SK-N-SH (cell line): Measurements from ENCODE around the gene ECEL1. TPM values are rescaled to one million over a fixed set of nuclear protein-coding genes. Genes with fewer than 3 reads are reported as not detected.

ENCODE experiments used
- CTCF ChIA-PET: fragments of 300-600, 350-600 bp; formaldehyde crosslinking; extraction: SDS; loops from one replicate; lab custom pipeline; 2021; lab: Yijun Ruan, JAX
- POLR2A ChIA-PET: fragments of 350-600 bp; sonication (Branson Sonifier 250); formaldehyde crosslinking; extraction: SDS; loops from one replicate; lab custom pipeline; 2020; ENCODE audit warnings: antibody characterized with exemption, inconsistent platforms; lab: Yijun Ruan, JAX
- DNase-seq: peaks from one replicate; pipeline ENCODE4 v3.0.0; 2012
- H2AFZ ChIP-seq: fragments of 200-600 bp; sonication (generic); 2 replicates; pipeline ENCODE4 v1.8.1; 2016; ENCODE audit warnings: antibody characterized with exemption, mild to moderate bottlenecking, low read depth
- H3F3A ChIP-seq: fragments of 200-600 bp; sonication (generic); replicated peaks from 2 replicates; pipeline ENCODE3; 2016; ENCODE audit warnings: antibody characterized with exemption, mild to moderate bottlenecking; ENCODE audit not compliant: insufficient read depth
- H3K27ac ChIP-seq, 2 experiments: fragments of 200-500 bp in 1 of 2; fragments of 200-600 bp in 1 of 2; sonication (Bioruptor generic) in 1 of 2; sonication (generic), shearing (Covaris generic) in 1 of 2; 2 replicates each; pipeline versions ENCODE4 v1.5.1 to v1.6.1; 2014 to 2016; ENCODE audit warnings: low read depth in 2 of 2, inconsistent platforms in 1 of 2, low read length in 1 of 2, mild to moderate bottlenecking in 1 of 2, mixed read lengths in 1 of 2
- H3K27me3 ChIP-seq: fragments of 200-600 bp; sonication (generic), shearing (Covaris generic); 2 replicates; pipeline ENCODE4 v1.6.1; 2016; ENCODE audit warnings: mixed run types; ENCODE audit not compliant: insufficient read depth
- H3K36me3 ChIP-seq, 2 experiments: fragments of 200-500 bp in 1 of 2; fragments of 200-600 bp in 1 of 2; sonication (Bioruptor generic) in 1 of 2; sonication (generic) in 1 of 2; replicated peaks in 1 of 2; 2 replicates each; pipeline versions ENCODE3 to v1.5.1; 2014 to 2016; ENCODE audit warnings: low read length in 1 of 2, mild to moderate bottlenecking in 1 of 2; ENCODE audit not compliant: insufficient read depth in 2 of 2, control insufficient read depth in 1 of 2
- H3K4me1 ChIP-seq, 2 experiments: fragments of 200-500 bp in 1 of 2; fragments of 200-600 bp in 1 of 2; sonication (Bioruptor generic) in 1 of 2; sonication (generic), shearing (Covaris generic) in 1 of 2; 2 replicates each; pipeline versions ENCODE4 v1.5.1 to v1.6.1; 2014 to 2016; ENCODE audit warnings: low read depth in 1 of 2, low read length in 1 of 2, mixed run types in 1 of 2; ENCODE audit not compliant: insufficient read depth in 2 of 2, control insufficient read depth in 1 of 2
- H3K4me2 ChIP-seq: fragments of 200-600 bp; sonication (generic), shearing (Covaris generic); 2 replicates; pipeline ENCODE4 v1.6.1; 2017; ENCODE audit warnings: mixed run types
- H3K4me3 ChIP-seq, 2 experiments: fragments of 200-500 bp in 1 of 2; fragments of 200-600 bp in 1 of 2; sonication (Bioruptor generic) in 1 of 2; sonication (generic), shearing (Covaris generic) in 1 of 2; 2 replicates each; pipeline versions ENCODE4 v1.5.1 to v1.8.1; 2014 to 2016; ENCODE audit warnings: low read depth in 2 of 2, inconsistent platforms in 1 of 2, low read length in 1 of 2, mild to moderate bottlenecking in 1 of 2, mixed read lengths in 1 of 2, moderate library complexity in 1 of 2
- H3K79me2 ChIP-seq: fragments of 200-600 bp; sonication (generic); 2 replicates; pipeline ENCODE4 v1.8.1; 2017; ENCODE audit warnings: mild to moderate bottlenecking; ENCODE audit not compliant: insufficient read depth
- H3K9ac ChIP-seq: fragments of 200-600 bp; sonication (generic); 2 replicates; pipeline ENCODE4 v1.6.1; 2017; ENCODE audit warnings: mixed run types
- H3K9me2 ChIP-seq: fragments of 200-600 bp; sonication (generic); 2 replicates; pipeline ENCODE4 v1.6.1; 2017; ENCODE audit warnings: mixed run types
- H3K9me3 ChIP-seq: fragments of 200-600 bp; sonication (generic); 2 replicates; pipeline ENCODE4 v1.6.1; 2017; ENCODE audit warnings: mixed run types, mild to moderate bottlenecking, moderate library complexity
- H4K20me1 ChIP-seq: fragments of 200-600 bp; sonication (generic); 2 replicates; pipeline ENCODE4 v1.6.1; 2017; ENCODE audit warnings: mild to moderate bottlenecking, mixed run types; ENCODE audit not compliant: insufficient read depth
- EP300 ChIP-seq, 2 experiments: IDR thresholded peaks; 2 replicates each; pipeline versions ENCODE4 v1.4.0 to v1.6.1; 2012; ENCODE audit warnings: borderline replicate concordance in 1 of 2, low read depth in 1 of 2, low read length in 1 of 2
- EZH2phosphoT487 ChIP-seq: fragments of 200-600 bp; sonication (generic); IDR thresholded peaks from 2 replicates; pipeline ENCODE4 v1.6.1; 2017; ENCODE audit warnings: low read depth, mixed run types, mild to moderate bottlenecking, antibody characterized with exemption, moderate library complexity, borderline replicate concordance
- FOXJ3 ChIP-seq: sonication (generic); formaldehyde crosslinking; IDR thresholded peaks from 2 replicates; pipeline ENCODE4 v1.5.1; 2020; ENCODE audit warnings: mild to moderate bottlenecking, missing genetic modification reagents
- FOXM1 ChIP-seq: IDR thresholded peaks from 2 replicates; pipeline ENCODE4 v1.4.0; 2012; ENCODE audit warnings: low read depth, mild to moderate bottlenecking
- GABPA ChIP-seq: IDR thresholded peaks from 2 replicates; pipeline ENCODE4 v1.4.0; 2012; ENCODE audit warnings: low read depth, mild to moderate bottlenecking
- JUND ChIP-seq: IDR thresholded peaks from 2 replicates; pipeline ENCODE4 v1.4.0; 2012
- MEF2A ChIP-seq: IDR thresholded peaks from 2 replicates; pipeline ENCODE4 v1.4.0; 2012; ENCODE audit warnings: low read depth, borderline replicate concordance
- NFIC ChIP-seq: IDR thresholded peaks from 2 replicates; pipeline ENCODE4 v1.4.0; 2012; ENCODE audit warnings: borderline replicate concordance
- NRF1 ChIP-seq: IDR thresholded peaks from 2 replicates; pipeline ENCODE4 v1.6.1; 2012; ENCODE audit warnings: low read depth, mild to moderate bottlenecking, low read length
- POLR2AphosphoS5 ChIP-seq: IDR thresholded peaks from 2 replicates; pipeline ENCODE4 v1.6.1; 2012; ENCODE audit warnings: low read depth, low read length
- RAD21 ChIP-seq: IDR thresholded peaks from 2 replicates; pipeline ENCODE4 v1.6.1; 2012; ENCODE audit warnings: mild to moderate bottlenecking, low read length
- RFX5 ChIP-seq: IDR thresholded peaks from 2 replicates; pipeline ENCODE4 v1.6.1; 2012; ENCODE audit warnings: mild to moderate bottlenecking, improper control_type of control experiment, low read length
- RXRA ChIP-seq: IDR thresholded peaks from 2 replicates; pipeline ENCODE4 v1.4.0; 2012; ENCODE audit warnings: low read depth, mild to moderate bottlenecking, borderline replicate concordance
- SIN3A ChIP-seq: IDR thresholded peaks from 2 replicates; pipeline ENCODE4 v1.6.1; 2012; ENCODE audit warnings: low read depth, mild to moderate bottlenecking, low read length, moderate library complexity, borderline replicate concordance
- TAF1 ChIP-seq: IDR thresholded peaks from 2 replicates; pipeline ENCODE4 v1.6.1; 2012; ENCODE audit warnings: low read depth, mild to moderate bottlenecking, low read length, moderate library complexity, borderline replicate concordance
- TEAD4 ChIP-seq: IDR thresholded peaks from 2 replicates; pipeline ENCODE4 v1.4.0; 2012; ENCODE audit warnings: mild to moderate bottlenecking, borderline replicate concordance; ENCODE audit not compliant: insufficient read depth
- YY1 ChIP-seq: IDR thresholded peaks from 2 replicates; pipeline ENCODE4 v1.4.0; 2012; ENCODE audit warnings: low read depth, mild to moderate bottlenecking
- whole genome bisulfite sequencing: methylation state at CpG from one replicate; pipeline ENCODE4 v1.1.6; 2017; ENCODE audit warnings: low lambda C conversion rate; 5-methylcytosine and 5-hydroxymethylcytosine counted together
- polyA plus RNA-seq, 3 experiments: library from polyadenylated mRNA; depleted of rRNA; stranded (reverse); fragments of >200 nt; gene quantifications; 2 replicates each; pipeline ENCODE4 v1.2.3, GENCODE V29; 2012
- TF ChIP-seq, protein P1 (sequence below): IDR thresholded peaks from 2 replicates; pipeline ENCODE4; 2012
- TF ChIP-seq, protein P2 (sequence below): IDR thresholded peaks from 2 replicates; pipeline ENCODE4 v1.6.1; 2012; ENCODE audit warnings: mild to moderate bottlenecking, low read depth, low read length, moderate library complexity
- TF ChIP-seq, protein P3 (sequence below): IDR thresholded peaks from 2 replicates; pipeline ENCODE4 v1.4.0; 2012; ENCODE audit warnings: low read depth, borderline replicate concordance
- TF ChIP-seq, protein P4 (sequence below): fragments of 200-600 bp; sonication (generic); IDR thresholded peaks from 2 replicates; pipeline ENCODE4 v1.6.1; 2017; ENCODE audit warnings: antibody characterized with exemption, mild to moderate bottlenecking, moderate library complexity

ECEL1 gene
- polyA plus RNA-seq, 1 of the 3 experiments (the other 2 are of a cell fraction), result not detected

DNA sequence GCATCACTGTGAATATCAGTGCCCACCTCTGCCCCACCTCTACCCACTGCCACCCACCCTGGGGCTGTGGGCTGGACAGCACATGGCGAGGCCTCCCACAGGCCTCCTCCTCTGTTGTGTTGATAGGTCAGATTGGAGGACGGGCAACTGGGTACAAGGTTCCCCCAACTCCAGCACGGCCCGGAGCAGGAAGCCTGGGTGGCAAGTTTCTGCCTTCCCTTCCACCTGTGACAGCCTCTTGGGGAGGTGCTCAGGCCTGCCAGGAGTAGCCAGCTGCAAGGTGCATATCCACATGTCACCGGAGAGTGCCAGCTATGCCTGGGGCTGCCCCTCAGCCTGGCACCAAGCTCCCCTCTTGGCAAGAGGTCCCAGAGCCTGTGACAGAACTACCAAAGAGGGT lies 6.9 kb upstream of the ECEL1 start:
- ChIA-PET POLR2A (no interaction called here), CTCF (interaction anchor here (1.1 to 2.9 kb wide), 3 partner anchors 27 to 55 kb away, joined by 3 to 17 read pairs (median 6); no protein-coding TSS in a partner anchor)
- H3K9me3 ChIP-seq, result no peaks in the 10 kb centered on the region
- no peaks in the 10 kb centered on the region for H3F3A ChIP-seq
- H2AFZ ChIP-seq, result no peak overlapping the region
- no peak overlapping the region for H3K4me3 ChIP-seq
- no peaks in the 10 kb centered on the region for H3K9me2 ChIP-seq
- TF ChIP-seq FOXM1 (no peak), EZH2phosphoT487 (no peak), TEAD4 (no peak)
- TF ChIP-seq, protein P1, sequence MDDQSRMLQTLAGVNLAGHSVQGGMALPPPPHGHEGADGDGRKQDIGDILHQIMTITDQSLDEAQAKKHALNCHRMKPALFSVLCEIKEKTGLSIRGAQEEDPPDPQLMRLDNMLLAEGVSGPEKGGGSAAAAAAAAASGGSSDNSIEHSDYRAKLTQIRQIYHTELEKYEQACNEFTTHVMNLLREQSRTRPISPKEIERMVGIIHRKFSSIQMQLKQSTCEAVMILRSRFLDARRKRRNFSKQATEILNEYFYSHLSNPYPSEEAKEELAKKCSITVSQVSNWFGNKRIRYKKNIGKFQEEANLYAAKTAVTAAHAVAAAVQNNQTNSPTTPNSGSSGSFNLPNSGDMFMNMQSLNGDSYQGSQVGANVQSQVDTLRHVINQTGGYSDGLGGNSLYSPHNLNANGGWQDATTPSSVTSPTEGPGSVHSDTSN, result no peak
- H3K27ac ChIP-seq, result no peak overlapping the region
- no peak overlapping the region for H3K9ac ChIP-seq
- no peaks in the 10 kb centered on the region for H3K36me3 ChIP-seq
- 56% methylated on average over 2 of the region's 5 CpGs for WGBS
- DNase-seq, result no peak
- peaks cover 0 to 15% of the 10 kb centered on the region in 2 experiments; a peak in 1 of 4 replicates for H3K4me1 ChIP-seq
- H3K27me3 ChIP-seq, result no peaks in the 10 kb centered on the region
- no peaks in the 10 kb centered on the region for H4K20me1 ChIP-seq
- no peak overlapping the region for H3K4me2 ChIP-seq
- no peaks in the 10 kb centered on the region for H3K79me2 ChIP-seq

DNA sequence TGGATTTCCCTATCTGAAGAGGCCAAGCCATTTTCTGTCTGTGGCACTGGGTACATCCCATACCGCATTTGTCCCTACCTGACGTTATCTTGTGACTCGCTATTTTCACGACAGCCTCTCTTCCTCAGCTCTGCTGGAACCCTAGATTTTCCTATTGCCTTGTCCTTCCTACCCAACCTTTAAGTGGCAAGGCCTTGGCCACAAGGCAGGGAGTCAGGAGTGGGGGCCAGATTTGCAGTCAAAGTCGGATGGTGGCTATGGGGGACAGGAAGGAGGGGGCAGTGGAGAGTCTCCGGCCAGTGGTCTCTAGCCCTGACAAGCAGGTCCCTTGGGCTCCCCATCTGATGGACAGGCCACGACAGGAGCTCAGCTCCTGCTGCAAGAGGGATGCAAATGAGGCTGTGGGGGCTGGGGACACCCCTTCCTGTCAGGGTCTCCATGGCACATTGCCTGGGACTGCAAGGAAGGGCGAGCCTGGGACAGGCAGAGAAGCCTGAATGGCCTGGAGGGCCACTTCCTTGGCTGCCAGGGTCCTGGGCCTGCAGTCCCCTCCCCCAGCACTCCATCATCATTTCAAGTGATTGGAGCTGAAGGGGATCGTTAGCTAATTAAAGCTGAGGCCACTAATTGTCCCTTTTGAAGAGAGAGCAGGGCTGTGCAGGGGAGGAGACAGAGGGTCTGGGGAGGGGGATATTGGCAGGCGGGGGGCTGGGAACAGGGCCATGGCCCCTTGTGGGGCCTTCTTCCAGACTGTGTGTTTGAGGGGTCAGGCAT lies 6.3 kb upstream of the ECEL1 start:
- POLR2A ChIA-PET, result no interaction called here
- no peaks in the 10 kb centered on the region for H3K36me3 ChIP-seq
- no peaks in the 10 kb centered on the region for H4K20me1 ChIP-seq
- CTCF ChIA-PET, result interaction anchor here (1.1 to 2.9 kb wide), 3 partner anchors 28 to 54 kb away, joined by 3 to 17 read pairs (median 6); no protein-coding TSS in a partner anchor
- 48% methylated on average over 9 of the region's 10 CpGs for WGBS
- DNase-seq, result no peak
- H3K4me3 ChIP-seq, result no peak overlapping the region
- no peak overlapping the region for H3K9ac ChIP-seq
- no peaks in the 10 kb centered on the region for H3F3A ChIP-seq
- no peak overlapping the region for H2AFZ ChIP-seq
- H3K27ac ChIP-seq, result no peak overlapping the region
- H3K79me2 ChIP-seq, result no peaks in the 10 kb centered on the region
- peaks cover 0 to 15% of the 10 kb centered on the region in 2 experiments; a peak in 1 of 4 replicates for H3K4me1 ChIP-seq
- H3K9me3 ChIP-seq, result no peaks in the 10 kb centered on the region
- no peak overlapping the region for H3K4me2 ChIP-seq
- H3K9me2 ChIP-seq, result no peaks in the 10 kb centered on the region
- no peaks in the 10 kb centered on the region for H3K27me3 ChIP-seq
- TF ChIP-seq NRF1, result no peak
- TF ChIP-seq NFIC, result no peak
- TF ChIP-seq, protein P2, sequence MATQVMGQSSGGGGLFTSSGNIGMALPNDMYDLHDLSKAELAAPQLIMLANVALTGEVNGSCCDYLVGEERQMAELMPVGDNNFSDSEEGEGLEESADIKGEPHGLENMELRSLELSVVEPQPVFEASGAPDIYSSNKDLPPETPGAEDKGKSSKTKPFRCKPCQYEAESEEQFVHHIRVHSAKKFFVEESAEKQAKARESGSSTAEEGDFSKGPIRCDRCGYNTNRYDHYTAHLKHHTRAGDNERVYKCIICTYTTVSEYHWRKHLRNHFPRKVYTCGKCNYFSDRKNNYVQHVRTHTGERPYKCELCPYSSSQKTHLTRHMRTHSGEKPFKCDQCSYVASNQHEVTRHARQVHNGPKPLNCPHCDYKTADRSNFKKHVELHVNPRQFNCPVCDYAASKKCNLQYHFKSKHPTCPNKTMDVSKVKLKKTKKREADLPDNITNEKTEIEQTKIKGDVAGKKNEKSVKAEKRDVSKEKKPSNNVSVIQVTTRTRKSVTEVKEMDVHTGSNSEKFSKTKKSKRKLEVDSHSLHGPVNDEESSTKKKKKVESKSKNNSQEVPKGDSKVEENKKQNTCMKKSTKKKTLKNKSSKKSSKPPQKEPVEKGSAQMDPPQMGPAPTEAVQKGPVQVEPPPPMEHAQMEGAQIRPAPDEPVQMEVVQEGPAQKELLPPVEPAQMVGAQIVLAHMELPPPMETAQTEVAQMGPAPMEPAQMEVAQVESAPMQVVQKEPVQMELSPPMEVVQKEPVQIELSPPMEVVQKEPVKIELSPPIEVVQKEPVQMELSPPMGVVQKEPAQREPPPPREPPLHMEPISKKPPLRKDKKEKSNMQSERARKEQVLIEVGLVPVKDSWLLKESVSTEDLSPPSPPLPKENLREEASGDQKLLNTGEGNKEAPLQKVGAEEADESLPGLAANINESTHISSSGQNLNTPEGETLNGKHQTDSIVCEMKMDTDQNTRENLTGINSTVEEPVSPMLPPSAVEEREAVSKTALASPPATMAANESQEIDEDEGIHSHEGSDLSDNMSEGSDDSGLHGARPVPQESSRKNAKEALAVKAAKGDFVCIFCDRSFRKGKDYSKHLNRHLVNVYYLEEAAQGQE, result no peak
- no peak for TF ChIP-seq EZH2phosphoT487
- TF ChIP-seq RXRA, result no peak
- TF ChIP-seq EP300 (IDR thresholded peaks at IDR 0.05; ENCODE audit: borderline replicate concordance in 1 of 2, low read depth in 1 of 2, low read length in 1 of 2), result no peak
- no peak for TF ChIP-seq RFX5
- TF ChIP-seq POLR2AphosphoS5, result no peak
- TF ChIP-seq, protein P3, sequence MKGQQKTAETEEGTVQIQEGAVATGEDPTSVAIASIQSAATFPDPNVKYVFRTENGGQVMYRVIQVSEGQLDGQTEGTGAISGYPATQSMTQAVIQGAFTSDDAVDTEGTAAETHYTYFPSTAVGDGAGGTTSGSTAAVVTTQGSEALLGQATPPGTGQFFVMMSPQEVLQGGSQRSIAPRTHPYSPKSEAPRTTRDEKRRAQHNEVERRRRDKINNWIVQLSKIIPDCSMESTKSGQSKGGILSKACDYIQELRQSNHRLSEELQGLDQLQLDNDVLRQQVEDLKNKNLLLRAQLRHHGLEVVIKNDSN, result no peak
- no peak for TF ChIP-seq SIN3A
- TF ChIP-seq RAD21, result no peak
- no peak for TF ChIP-seq FOXM1
- no peak for TF ChIP-seq MEF2A
- TF ChIP-seq, protein P4, sequence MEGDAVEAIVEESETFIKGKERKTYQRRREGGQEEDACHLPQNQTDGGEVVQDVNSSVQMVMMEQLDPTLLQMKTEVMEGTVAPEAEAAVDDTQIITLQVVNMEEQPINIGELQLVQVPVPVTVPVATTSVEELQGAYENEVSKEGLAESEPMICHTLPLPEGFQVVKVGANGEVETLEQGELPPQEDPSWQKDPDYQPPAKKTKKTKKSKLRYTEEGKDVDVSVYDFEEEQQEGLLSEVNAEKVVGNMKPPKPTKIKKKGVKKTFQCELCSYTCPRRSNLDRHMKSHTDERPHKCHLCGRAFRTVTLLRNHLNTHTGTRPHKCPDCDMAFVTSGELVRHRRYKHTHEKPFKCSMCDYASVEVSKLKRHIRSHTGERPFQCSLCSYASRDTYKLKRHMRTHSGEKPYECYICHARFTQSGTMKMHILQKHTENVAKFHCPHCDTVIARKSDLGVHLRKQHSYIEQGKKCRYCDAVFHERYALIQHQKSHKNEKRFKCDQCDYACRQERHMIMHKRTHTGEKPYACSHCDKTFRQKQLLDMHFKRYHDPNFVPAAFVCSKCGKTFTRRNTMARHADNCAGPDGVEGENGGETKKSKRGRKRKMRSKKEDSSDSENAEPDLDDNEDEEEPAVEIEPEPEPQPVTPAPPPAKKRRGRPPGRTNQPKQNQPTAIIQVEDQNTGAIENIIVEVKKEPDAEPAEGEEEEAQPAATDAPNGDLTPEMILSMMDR, result no peak
- TF ChIP-seq JUND, result no peak
- no peak for TF ChIP-seq YY1
- TF ChIP-seq TAF1, result no peak
- TF ChIP-seq FOXJ3 (CRISPR knock-in tag), result no peak
- TF ChIP-seq GABPA, result no peak
